K562 (cell line): ENCODE data around the gene PHF21A. TPM values are rescaled to one million over a fixed set of nuclear protein-coding genes. Genes with fewer than 3 reads are reported as not detected.
A peak's percentile ranks its signal among the peaks of the same experiment; 100 is the strongest.

ENCODE experiments used
- CBX3 ChIP-seq, 2 experiments: IDR thresholded peaks; 1 replicate in 1 of 2; 2 replicates in 1 of 2; pipeline ENCODE4 v1.6.1; 2012; ENCODE audit warnings: inconsistent platforms in 2 of 2, low read length in 2 of 2, borderline replicate concordance in 1 of 2, control low read depth in 1 of 2
- GABPB1 ChIP-seq: sonication (generic); formaldehyde crosslinking; IDR thresholded peaks from 2 replicates; pipeline ENCODE4 v1.8.0; 2022; ENCODE audit warnings: mild to moderate bottlenecking, missing genetic modification reagents
- HEY1 ChIP-seq: fragments of 250-450 bp; sonication (Bioruptor Pico); IDR thresholded peaks from 2 replicates; pipeline ENCODE4 v1.5.0; 2020; ENCODE audit warnings: mild to moderate bottlenecking, moderate library complexity, borderline replicate concordance
- HNRNPK ChIP-seq: fragments of 200-400 bp; formaldehyde crosslinking; IDR thresholded peaks from one replicate; pipeline ENCODE4 v1.6.1; 2018; ENCODE audit warnings: mild to moderate bottlenecking, low read depth, low read length; ENCODE audit not compliant: poor library complexity, severe bottlenecking
- JUNB ChIP-seq: fragments of 450-650 bp; formaldehyde crosslinking; conservative IDR thresholded peaks from 2 replicates; pipeline ENCODE4 v1.4.0; 2020; ENCODE audit warnings: mild to moderate bottlenecking
- KLF10 ChIP-seq: fragments of 250-450 bp; sonication (Bioruptor Pico); IDR thresholded peaks from 2 replicates; pipeline ENCODE4 v1.6.1; 2021; ENCODE audit warnings: matching md5 sums
- MCM2 ChIP-seq: fragments of 450-650 bp; IDR thresholded peaks from 2 replicates; pipeline ENCODE4 v1.6.1; 2017; ENCODE audit warnings: low read depth, mild to moderate bottlenecking
- MTA3 ChIP-seq: fragments of 450-650 bp; formaldehyde crosslinking; IDR thresholded peaks from 2 replicates; pipeline ENCODE4 v1.6.1; 2017; ENCODE audit warnings: mild to moderate bottlenecking, borderline replicate concordance
- NR2F6 ChIP-seq: fragments of 450-650 bp; formaldehyde crosslinking; IDR thresholded peaks from 2 replicates; pipeline ENCODE4 v1.4.0; 2020; ENCODE audit warnings: mild to moderate bottlenecking
- PHF20 ChIP-seq: fragments of 450-650 bp; IDR thresholded peaks from 2 replicates; pipeline ENCODE4 v1.6.1; 2018; ENCODE audit not compliant: partially characterized antibody
- RBM15 ChIP-seq: fragments of 200-400 bp; formaldehyde crosslinking; IDR thresholded peaks from 2 replicates; pipeline ENCODE4 v1.6.1; 2018; ENCODE audit warnings: mild to moderate bottlenecking, low read length, moderate library complexity; ENCODE audit not compliant: insufficient read depth
- RNF2 ChIP-seq: sonication (generic); IDR thresholded peaks from 2 replicates; pipeline ENCODE4 v1.6.1; 2016
- SMARCA4 ChIP-seq: fragments of 450-650 bp; IDR thresholded peaks from 2 replicates; pipeline ENCODE4 v1.6.1; 2016
- TAF7 ChIP-seq: fragments of 450-650 bp; IDR thresholded peaks from 2 replicates; pipeline ENCODE4 v1.6.1; 2016; ENCODE audit warnings: missing genetic modification characterization, missing compliant biosample characterization
- TCF3 ChIP-seq: sonication (generic); formaldehyde crosslinking; IDR thresholded peaks from 2 replicates; pipeline ENCODE4 v1.4.0; 2020; ENCODE audit warnings: mild to moderate bottlenecking, missing genetic modification reagents
- TSHZ1 ChIP-seq: fragments of 250-450 bp; sonication (Bioruptor Pico); IDR thresholded peaks from 2 replicates; pipeline ENCODE4 v1.4.0; 2020; ENCODE audit warnings: mild to moderate bottlenecking, moderate library complexity
- USF1 ChIP-seq: sonication (generic); formaldehyde crosslinking; IDR thresholded peaks from 2 replicates; pipeline ENCODE4 v1.9.0; 2022; ENCODE audit warnings: mild to moderate bottlenecking, missing genetic modification reagents
- ZBTB2 ChIP-seq: fragments of 450-650 bp; IDR thresholded peaks from 2 replicates; pipeline ENCODE4 v1.6.1; 2016; ENCODE audit warnings: antibody characterized with exemption
- ZC3H8 ChIP-seq: fragments of 450-650 bp; IDR thresholded peaks from 2 replicates; pipeline ENCODE4 v1.6.1; 2017
- ZHX1 ChIP-seq: fragments of 150-350 bp; conservative IDR thresholded peaks from 2 replicates; pipeline ENCODE4 v1.6.1; 2014; ENCODE audit warnings: low read length
- polyA plus RNA-seq, 8 experiments: library from polyadenylated mRNA; depleted of rRNA in 4 of 8; stranded (reverse) in 5 of 8; unstranded in 3 of 8; fragments of >200 nt; fragmentation: Nextera tagmentation in 2 of 8; fragmentation: Illumina TruSeq in 1 of 8; extraction: Ambion mirVana in 2 of 8; extraction: Trizol in 1 of 8; gene quantifications; 2 replicates each; pipeline versions ENCODE4 v1.2.1 to v1.2.3, GENCODE V29; 2011 to 2014; ENCODE audit warnings: inconsistent platforms in 1 of 8, missing spikeins in 1 of 8
- total RNA-seq, 7 experiments: library from RNA; depleted of rRNA in 6 of 7; stranded (reverse); fragments of >200 nt in 6 of 7; fragmentation: Illumina TruSeq in 2 of 7; extraction: Trizol in 2 of 7; gene quantifications; 2 replicates each; pipeline versions ENCODE4 v1.2.1 to v1.2.3, GENCODE V29; 2011 to 2021; ENCODE audit warnings: low replicate concordance in 1 of 7

Gene PHF21A
- total and polyA plus RNA-seq, 9 of the 15 experiments (the other 6 are each of a cell fraction or from before 2014, with no cell fraction given) = 1.5 to 32.4 (median 10.7) TPM

- TF ChIP-seq HNRNPK (no peak), MTA3 (0 out of 2 replicates have a peak, but pooled peaks have one; percentile 58), RBM15 (no peak), ZC3H8 (no peak), PHF20 (no peak), TSHZ1 (CRISPR knock-in tag) (no peak), TAF7 (tag) (no peak), MCM2 (no peak), CBX3 (IDR thresholded peaks at IDR 0.05; ENCODE audit: borderline replicate concordance in 1 of 2, low read length in 2 of 2) (peak in 1 of 2 experiments; percentile 54; a peak in 1 of 3 replicates), HEY1 (no peak), ZBTB2 (peak; percentile 38; the same call in 1 of the 2 replicates), SMARCA4 (peak; percentile 85), JUNB (CRISPR knock-in tag) (no peak), GABPB1 (CRISPR knock-in tag) (peak; percentile 40; the same call in 1 of the 2 replicates), TCF3 (peak; percentile 93), KLF10 (CRISPR knock-in tag) (0 out of 2 replicates have a peak, but pooled peaks have one; percentile 32), NR2F6 (CRISPR knock-in tag) (no peak), ZHX1 (no peak), USF1 (CRISPR knock-in tag) (peak; percentile 41; the same call in 1 of the 2 replicates), RNF2 (peak; percentile 92; the same call in 1 of the 2 replicates)
Measured at GRCh38 chr11:45994371-45995341, 126.6 kb downstream of the PHF21A start (continued).
